Body of pancreas (tissue), 4 donors: ENCODE measurements around the gene OR4F15.
"Not testable (repeated sequence)": the region's sequence is repeated elsewhere in the genome, so short reads cannot be mapped to it uniquely, and the experiment has no call there.

Experiments used
- POLR2A ChIP-seq, 3 donors: fragments of 450-650 bp; IDR thresholded peaks; one replicate each; pipeline ENCODE4 v1.6.1; 2016; ENCODE audit warnings: antibody characterized with exemption in 3 of 3, mild to moderate bottlenecking in 2 of 3
- TF ChIP-seq, protein P1 (sequence below), 7 experiments: fragments of 450-650 bp in 4 of 7; fragments of 200-600 bp in 3 of 7; sonication (generic) in 3 of 7; IDR thresholded peaks; one replicate each; pipeline ENCODE4 v1.5.1; 2016 to 2019; ENCODE audit warnings: antibody characterized with exemption in 7 of 7

DNA sequence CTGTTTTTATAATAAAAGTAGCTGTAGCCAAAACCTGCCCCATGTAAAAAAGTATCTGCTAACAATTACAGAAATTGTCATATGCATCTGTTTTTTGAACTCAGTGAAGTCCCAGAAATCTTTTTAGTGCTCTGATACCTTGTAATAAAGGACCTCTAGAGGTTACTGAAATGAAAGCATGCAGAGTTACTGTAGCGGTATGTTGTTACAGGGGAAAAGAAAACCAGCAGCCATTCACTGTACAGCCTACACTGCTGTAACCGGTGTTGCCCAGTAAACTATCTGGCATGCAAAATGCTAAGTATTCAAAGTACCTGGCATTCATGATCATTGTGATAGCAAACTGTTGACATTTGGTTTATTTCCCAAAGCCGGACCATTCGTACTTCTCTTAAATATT, 21.3 kb upstream of the OR4F15 start:
- TF ChIP-seq POLR2A (IDR thresholded peaks at IDR 0.05) = not testable (repeated sequence)
- TF ChIP-seq, protein P1, sequence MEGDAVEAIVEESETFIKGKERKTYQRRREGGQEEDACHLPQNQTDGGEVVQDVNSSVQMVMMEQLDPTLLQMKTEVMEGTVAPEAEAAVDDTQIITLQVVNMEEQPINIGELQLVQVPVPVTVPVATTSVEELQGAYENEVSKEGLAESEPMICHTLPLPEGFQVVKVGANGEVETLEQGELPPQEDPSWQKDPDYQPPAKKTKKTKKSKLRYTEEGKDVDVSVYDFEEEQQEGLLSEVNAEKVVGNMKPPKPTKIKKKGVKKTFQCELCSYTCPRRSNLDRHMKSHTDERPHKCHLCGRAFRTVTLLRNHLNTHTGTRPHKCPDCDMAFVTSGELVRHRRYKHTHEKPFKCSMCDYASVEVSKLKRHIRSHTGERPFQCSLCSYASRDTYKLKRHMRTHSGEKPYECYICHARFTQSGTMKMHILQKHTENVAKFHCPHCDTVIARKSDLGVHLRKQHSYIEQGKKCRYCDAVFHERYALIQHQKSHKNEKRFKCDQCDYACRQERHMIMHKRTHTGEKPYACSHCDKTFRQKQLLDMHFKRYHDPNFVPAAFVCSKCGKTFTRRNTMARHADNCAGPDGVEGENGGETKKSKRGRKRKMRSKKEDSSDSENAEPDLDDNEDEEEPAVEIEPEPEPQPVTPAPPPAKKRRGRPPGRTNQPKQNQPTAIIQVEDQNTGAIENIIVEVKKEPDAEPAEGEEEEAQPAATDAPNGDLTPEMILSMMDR (IDR thresholded peaks at IDR 0.05) = not testable (repeated sequence)
